Spleen (tissue), 7 donors: Measurements from ENCODE around the gene MUC4.

ENCODE experiments used
- CTCF ChIP-seq, 11 experiments: fragments of 200-600 bp in 7 of 11; fragments of 450-650 bp in 4 of 11; sonication (generic) in 4 of 11; IDR thresholded peaks in 8 of 11; conservative IDR thresholded peaks in 3 of 11; 1 replicate in 7 of 11; 2 replicates in 4 of 11; pipeline versions ENCODE4 v1.4.0 to v1.8.0; 2016 to 2021; ENCODE audit warnings: antibody characterized with exemption in 11 of 11, inconsistent platforms in 4 of 11, mild to moderate bottlenecking in 1 of 11
- POLR2AphosphoS5 ChIP-seq, 3 donors: sonication (generic); formaldehyde crosslinking; IDR thresholded peaks; one replicate each; pipeline ENCODE4 v1.5.1; 2017; ENCODE audit warnings: antibody characterized with exemption in 3 of 3
- donor health status: DM: no; HTN: no; CAD: no; lungs with moderate emphysema.
- donor health status: DM: no; HTN: no; CAD: no.
- donor health status: DM: no; HTN: no; CAD: no.

- TF ChIP-seq CTCF (IDR thresholded peaks at IDR 0.05 in 8 of 11, conservative IDR thresholded peaks at IDR 0.05 in 3 of 11) (no peak), POLR2AphosphoS5 (IDR thresholded peaks at IDR 0.05) (no peak)
Observed at GRCh38 chr3:195717852-195718476, 93.8 kb downstream of the MUC4 start.
